ENCODE measurements around the gene OXNAD1.

Gene OXNAD1

GRCh38 chr3:16279010-16279801, 14.2 kb downstream of the OXNAD1 start:
- no peak for DNase-seq

DNA sequence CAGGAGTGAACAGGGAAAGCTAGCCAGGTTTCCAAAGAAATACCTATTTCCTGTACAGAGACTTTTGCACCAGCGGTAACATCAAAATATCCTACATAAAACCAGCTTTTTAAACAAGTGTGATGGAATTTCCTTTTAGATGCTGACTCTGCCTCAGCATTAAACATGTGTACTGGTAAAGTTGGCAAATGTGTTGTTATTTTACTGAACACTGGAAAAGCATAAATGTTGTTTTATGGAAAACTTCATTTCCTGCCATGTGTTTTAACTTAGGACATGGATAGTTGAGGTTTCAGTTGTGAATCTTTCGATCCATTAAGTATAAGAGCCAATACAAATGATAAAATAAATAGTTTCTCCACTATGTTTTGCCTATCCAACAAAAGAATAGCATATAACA, 15.7 kb downstream of the OXNAD1 start:
- DNase-seq: no peak

DNA sequence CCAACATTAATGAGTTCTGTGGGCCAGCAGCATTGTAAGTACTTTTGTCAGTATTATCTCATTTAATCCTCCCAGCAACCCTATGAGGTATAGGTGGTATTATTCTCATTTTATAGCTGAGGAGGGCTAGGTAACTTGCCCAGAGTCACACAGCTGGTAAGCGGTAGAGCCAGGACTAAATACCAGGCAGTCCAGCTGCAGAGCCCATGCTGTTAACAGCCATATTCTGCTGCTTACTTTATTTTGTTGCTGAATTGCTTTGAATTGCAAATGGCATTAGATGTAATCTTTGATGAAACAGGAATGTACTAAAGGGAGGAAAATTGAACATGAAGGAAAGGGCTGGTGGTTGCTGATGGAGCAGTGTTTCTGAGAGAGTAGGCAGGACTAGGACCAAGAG, 19.6 kb downstream of the OXNAD1 start:
- no peak for DNase-seq

DNA sequence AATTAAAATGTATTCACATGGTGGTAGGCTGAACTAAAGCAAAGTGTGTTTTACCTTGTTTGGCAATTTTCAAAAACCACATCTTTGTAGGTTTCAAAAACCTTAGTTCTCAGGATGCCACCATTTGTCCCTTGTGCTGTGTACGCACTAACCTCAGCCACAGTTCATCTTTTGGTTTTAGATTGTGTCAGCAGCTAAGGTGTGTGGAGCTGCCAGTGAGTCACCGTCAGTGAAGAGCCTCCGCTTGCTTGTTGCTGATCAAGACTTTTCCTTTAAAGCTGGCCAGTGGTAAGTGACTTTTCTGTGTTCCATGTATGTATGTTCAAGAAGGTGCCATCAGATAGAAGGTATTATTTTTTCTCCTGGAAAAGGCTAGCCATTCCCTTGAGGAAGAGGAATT, 21.1 kb downstream of the OXNAD1 start:
- no peak for DNase-seq

DNA sequence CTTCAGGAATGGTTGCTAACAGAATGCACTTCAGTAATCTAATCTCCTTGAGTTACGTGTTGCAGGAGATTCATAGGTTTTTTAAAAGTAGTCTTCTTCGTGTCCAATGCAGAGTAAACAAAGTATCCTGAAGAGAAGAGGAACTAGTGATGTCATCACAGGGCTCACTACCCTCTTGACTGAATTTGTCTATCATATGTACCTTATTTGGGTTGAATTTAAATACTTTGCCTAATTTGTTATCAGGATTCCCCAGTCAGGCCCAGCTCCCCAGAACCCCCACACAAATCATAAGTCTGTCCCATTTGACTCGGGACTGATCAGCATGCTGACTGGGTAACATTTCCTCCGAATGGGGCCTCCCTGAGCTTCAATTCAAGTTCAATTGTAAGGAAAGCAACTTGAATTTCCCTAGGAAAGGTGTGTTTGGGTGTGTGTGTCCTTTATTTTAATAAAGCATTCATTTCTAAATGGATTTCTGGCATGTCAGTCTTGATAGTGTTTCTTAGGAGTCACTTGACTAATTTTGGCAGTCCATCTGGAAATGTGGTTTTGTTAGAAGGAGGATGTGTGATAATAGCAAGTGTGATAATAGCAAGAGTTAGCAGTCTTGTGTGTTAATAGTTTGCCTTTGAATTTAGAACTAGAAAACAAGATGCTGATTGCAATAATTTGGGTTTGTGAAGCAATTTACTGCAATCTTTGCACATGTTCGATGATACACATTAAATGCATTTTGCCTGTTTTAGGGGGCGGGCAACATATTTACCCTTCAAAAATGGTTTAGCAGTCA, 21.9 kb downstream of the OXNAD1 start:
- no peak for DNase-seq

DNA sequence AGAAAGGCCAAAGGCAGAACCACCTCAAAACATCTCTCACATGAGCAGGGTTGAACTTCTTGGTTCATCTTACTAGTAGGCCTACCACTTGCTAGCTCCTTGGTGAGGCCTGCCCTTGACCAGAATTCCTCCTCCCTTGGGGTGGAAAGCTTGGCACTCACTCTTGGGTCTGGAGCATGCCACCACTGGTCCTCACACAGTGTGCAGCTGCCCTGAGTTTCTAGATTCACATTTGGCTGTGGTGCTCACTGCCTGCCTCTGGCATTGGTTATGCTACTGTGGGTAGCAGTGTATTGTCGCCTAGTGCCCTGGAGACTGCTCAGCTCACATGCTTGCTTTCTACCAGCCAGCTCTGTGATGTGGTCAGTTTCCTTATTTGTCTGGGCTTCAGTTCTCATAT, 23.7 kb downstream of the OXNAD1 start:
- DNase-seq: no peak

DNA sequence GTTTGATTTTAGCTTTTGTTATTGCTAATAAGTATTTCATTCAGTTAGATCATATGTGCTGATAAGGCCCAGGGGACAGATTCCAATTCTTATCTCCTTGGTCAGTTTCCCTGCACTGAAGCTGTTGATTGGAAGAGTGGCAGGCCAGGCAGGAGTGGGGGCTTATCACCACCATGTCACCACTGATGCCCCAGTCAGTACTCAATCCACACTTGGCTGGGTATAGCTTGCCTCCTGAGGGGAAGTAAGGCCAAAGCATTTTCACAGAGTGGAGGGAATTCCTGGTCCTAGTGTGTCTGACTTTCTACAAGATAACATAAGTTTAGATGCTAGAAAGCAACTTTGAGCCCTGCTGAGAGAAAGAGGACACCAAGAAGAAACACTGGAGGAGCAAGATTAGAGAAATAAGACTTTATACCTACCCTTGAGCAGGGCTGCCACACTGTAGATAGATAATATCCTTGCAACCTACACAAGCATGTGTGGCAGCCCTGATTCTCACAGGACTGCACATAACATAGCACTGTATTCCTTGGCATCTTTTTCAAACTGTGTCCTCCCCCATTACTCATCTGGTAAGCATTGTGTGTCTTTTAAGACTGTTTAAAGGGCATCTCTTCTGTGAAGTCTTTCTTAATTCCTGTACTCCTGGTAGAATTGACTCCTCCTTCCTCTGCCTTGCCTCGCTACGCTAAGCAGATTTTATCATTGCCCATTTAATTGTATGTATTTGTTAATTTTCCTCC, 24.3 kb downstream of the OXNAD1 start:
- no peak for DNase-seq

DNA sequence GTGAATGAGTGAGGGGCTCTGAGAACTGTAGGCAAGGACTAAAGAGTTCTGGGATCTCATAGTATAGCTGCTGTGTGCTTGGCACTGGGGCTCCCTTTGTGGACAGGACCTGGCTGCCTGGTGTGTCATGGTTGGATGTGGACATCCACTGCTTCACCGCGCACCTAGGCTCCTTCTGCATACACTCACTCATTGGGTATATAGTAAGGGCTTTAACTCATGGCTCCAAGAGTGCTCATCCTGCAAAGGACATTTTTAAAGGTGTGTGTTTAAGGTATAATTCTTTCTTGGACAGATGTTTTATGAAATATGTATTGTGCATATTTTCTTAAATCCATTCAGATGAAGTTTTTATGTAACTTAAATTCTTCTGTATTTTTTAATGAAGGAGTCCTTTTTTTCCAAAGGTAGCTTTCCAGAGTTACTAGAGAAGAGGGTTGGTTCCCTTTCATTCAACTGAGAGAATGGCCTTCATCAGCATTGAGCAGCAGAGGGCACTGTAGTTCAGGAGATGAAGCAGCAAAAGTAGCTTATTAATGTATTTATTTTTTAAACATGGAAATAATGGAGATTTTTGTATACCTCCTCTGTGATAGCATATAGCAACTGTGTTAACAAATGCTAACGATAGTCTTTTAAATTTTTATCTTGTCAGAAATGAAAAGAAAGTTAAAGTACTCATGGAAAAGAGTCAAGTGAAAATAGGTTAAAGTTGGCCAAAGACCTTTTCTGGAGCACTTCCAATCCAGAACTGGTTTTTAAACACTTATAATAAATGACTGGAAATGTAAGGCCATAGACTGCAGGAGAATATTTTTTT, 25.2 kb downstream of the OXNAD1 start:
- DNase-seq: no peak

DNA sequence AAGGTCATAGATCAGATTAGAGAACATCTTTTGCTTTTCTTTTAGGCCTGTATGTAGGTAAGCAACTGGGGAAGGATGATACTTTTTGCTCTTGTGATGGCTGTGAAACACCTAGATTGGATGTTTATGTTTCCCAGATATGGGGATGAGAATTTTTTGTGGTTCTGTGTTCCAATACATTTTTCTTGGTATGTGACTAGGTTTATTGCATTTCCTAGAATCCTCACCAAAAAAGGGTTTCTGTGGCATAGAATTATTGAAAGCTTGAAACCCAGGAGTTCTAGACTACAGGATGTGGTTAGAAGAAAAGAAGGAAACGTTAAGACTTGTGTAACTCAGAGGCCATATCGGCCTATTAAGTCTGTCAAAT, 25.8 kb downstream of the OXNAD1 start:
- DNase-seq: no peak

GRCh38 chr3:16294844-16295243, 29.8 kb downstream of the OXNAD1 start:
- DNase-seq: no peak

DNA sequence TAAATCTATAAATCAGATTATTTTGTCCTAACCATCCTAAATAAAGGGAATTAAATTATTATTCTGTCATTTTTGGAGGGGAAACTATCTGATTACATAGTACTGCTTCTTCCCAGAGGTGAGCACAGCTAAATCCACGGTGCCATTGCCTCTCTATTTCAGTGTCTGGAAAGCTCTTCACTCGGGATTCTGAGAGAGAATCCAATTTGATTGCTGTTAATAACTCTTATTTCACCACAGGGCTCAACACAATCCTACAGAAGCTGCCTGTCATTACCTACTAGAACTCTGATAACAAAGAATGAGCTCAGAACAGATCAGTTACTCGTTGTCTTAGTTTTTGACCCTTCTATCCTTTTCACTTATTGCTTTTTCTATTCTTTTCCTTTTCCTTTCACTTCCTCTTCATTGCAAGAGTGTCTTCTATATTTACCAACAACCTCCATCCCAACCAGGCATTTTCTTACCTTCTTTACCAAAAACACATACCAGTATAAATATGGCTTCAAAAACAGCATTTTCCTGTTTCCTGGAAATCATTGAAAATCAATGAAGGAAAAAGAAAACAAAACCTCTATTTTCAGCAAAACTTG, 30.4 kb downstream of the OXNAD1 start:
- DNase-seq: no peak

DNA sequence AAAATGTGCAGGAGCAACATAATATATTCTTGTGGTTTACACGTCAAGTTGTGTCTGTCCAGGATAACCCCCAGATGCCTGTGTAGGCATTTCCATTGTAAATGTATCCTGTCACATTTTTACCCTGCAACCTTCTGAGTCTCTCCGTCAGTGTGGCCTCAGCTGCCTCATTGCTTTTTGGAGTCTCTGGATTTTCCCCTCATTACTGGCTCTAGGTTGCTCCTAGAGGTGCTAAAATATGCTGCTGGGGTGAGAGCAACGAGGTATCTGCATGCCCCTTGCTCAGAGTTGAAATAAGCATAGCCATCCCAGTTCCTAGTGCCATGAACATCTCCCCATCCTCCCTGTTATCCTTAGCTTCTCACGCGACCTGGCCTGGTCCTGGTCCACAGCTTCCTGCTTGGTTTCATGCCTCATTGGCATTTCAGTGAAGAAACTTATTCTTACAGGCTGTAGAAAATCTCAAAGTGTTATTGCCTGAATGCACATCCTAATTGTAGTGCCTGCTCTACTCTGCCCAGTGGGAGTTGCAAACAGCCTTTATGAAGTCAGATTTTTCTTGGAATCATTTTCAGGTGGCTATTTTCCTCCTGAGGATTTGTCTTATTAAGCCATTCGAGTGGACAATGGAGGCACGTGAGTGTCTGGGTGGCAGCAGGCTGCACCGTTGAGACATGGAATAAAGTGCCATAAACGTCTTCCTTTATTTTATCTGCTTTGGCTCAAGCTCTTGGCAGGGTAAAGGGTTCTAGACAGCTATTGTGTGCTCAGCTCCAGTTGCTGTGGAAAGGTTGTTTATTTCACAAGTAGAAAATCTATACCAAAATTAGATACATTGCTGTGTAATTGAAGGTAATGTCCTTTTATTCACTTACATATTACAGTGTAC, 33.2 kb downstream of the OXNAD1 start:
- no peak for DNase-seq

DNA sequence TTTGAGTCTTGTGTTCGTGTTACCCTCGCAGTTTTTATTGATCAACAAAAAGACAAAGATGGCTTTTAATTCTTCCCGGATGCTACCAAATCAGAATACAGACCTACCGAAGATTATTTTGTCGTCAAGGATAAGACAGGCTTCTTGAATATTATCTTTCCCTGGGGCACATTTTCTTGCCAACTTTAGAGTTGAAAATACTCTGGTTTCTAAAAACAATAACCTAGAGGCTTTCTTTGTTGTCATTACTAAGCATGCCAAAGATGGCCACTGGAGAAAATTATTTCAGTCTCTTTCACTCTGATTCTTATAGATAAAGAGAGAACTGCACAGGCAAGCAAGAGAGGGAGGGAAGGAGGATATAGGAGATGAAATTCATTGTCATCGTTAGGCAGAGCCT, 33.9 kb downstream of the OXNAD1 start:
- DNase-seq: no peak

- DNase-seq: no peak
These were observed 34.7 kb downstream of the OXNAD1 start for GRCh38 chr3:16299746-16300145.

DNA sequence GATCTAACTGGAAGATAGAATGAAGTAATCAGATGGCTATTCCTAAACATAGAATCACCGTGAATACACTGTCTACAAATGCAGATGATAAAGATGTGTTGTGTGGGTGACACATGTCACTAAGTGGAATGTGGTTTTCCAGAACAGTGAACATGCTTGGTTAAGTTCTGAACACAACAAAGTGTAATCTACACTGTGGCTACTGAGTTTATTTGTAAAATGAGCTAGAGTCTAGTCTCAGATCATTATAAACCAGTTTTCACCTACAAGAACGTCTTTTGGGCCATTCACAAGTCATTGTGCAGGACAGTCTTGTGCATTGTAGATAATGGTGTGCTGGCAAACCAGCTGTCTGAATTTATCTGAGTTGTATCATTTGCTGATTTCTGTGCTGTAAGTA, 35.3 kb downstream of the OXNAD1 start:
- no peak for DNase-seq

GRCh38 chr3:16300881-16301359, 35.9 kb downstream of the OXNAD1 start:
- no peak for DNase-seq

GRCh38 chr3:16301507-16301906, 36.5 kb downstream of the OXNAD1 start:
- no peak for DNase-seq

DNA sequence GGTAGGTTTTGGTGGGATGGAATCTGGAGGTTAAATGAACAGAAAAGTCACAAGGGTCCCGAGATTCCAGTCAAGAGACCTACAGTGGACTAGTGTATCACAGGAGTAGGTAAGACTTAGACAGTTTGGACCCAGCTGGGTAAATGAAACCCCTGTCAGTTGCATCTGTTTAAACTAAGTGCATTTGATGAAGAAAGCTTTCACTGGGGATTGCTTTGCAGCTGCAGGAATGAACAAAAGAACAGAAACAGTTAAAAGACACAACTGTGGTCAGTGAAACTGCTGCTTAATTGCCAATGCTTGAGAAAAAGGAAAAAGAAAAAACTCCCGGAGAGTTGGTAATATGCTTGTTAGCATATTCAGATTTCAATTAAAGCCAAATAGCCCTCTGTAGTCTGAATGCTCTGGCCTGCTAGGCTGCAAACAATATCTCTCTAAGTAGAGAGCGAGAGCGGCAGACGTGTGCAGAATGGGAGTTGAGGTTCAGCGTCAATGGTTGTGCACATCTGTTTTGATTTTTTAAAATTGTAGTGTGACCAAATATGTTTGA, 37.1 kb downstream of the OXNAD1 start:
- DNase-seq: no peak

GRCh38 chr3:16303037-16303575, 38.1 kb downstream of the OXNAD1 start:
- DNase-seq: no peak

Measured in islet precursor cell (in vitro differentiated cells).